Measurements from ENCODE around the gene SDK2. TPM values are rescaled to one million over a fixed set of nuclear protein-coding genes. Genes with fewer than 3 reads are reported as not detected.
"Not testable (repeated sequence)": the region's sequence is repeated elsewhere in the genome, so short reads cannot be mapped to it uniquely, and the experiment has no call there.

Gene SDK2
- polyA plus RNA-seq, 1 donor from 2014 or later: 3.3 TPM

DNA sequence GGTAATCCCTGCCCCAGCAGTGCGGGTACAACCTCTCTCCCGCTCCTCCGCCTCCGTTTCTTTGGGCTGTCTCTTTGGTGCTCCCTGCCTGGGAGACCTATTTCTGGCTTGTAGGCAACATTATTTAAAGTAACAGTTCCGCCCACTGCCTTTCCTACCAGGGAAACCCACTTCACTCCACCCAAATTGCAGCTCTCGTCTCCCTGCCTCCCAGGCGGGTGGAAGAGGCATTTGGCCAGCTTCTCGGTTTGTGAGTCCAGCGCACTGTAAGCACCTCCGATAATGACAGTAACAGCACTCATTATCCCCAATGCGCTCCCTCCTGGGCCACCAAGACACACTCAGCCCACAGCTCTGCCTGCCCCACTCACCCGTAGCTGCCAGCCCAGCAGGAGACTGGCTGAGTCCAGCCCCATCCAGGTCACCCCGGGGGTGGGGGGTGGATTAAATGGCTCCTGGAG, 167.3 kb downstream of the SDK2 start:
- peaks cover 3% of the 10 kb centered on the region for H3K27me3 Mint-ChIP-seq
- H3K27ac Mint-ChIP-seq: no peak overlapping the region
- peaks cover under 1 to 14% (median 7%) of the 10 kb centered on the region in 3 donors for H3K4me1 Mint-ChIP-seq
- peaks cover 0 to 3% (median 0%) of the 10 kb centered on the region in 3 donors for H3K9me3 Mint-ChIP-seq
- no peak overlapping the region for H3K4me3 Mint-ChIP-seq
- peaks cover 6% of the 10 kb centered on the region for H3K36me3 Mint-ChIP-seq

DNA sequence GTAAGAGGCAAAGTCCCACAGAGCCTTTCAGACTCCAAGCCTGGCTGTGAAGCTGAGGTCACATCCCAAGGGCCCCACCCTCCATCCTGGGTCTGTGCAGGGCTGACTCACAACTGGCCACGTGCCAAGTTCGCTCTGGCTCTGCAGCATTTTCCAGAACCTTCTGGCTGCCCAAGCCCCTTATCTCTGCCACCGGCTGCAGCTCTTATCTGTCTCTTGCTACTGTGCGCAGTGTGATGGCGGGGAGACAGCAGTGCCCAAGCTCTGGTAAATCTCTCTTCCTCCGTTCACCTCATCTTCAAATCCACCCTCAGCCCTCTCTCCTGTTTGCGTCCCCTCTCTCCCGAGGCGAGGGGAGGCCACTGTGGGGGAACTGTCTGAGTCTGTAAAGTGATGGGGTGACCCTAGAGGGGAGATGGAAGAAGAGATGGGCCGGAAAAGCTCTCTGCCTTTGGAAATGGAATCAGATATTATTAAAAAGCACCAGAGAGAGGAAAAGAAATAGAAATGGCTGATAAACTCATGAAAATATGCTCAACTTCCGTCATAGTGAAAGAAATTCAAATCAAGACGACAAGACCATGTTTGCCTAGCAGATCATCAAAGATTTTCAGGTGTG, 169.8 kb downstream of the SDK2 start:
- Mint-ChIP-seq H3K9me3 (peaks cover 0 to 3% (median 0%) of the 10 kb centered on the region in 3 donors), H3K4me1 (peaks cover 0 to 10% (median 2%) of the 10 kb centered on the region in 3 donors), H3K27ac (no peak overlapping the region), H3K36me3 (peaks cover 10% of the 10 kb centered on the region), H3K4me3 (no peak overlapping the region), H3K27me3 (peaks cover 3% of the 10 kb centered on the region)

DNA sequence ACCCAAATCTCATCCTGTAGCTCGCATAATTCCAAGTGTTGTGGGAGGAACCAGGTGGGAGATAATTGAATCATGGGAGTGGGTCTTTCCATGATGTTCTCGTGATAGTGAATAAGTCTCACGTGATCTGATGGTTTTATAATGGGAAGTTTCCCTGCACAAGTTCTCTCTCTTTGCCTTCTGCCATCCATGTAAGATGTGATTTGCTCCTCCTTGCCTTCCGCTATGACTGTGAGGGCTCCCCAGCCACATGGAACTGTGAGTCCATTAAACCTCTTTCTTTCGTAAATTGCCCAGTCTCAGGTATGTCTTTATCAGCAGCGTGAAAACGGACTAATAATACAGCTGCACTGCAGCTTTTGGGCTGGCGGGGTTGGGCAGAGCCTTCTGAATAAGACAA, 171.5 kb downstream of the SDK2 start:
- not testable (repeated sequence) for H3K4me3 Mint-ChIP-seq, H3K27me3 Mint-ChIP-seq, H3K9me3 Mint-ChIP-seq, H3K4me1 Mint-ChIP-seq
- peaks cover 11% of the 10 kb centered on the region for H3K36me3 Mint-ChIP-seq
- peak overlapping the region in 1 of 3 donors; percentile 65 for H3K27ac Mint-ChIP-seq

DNA sequence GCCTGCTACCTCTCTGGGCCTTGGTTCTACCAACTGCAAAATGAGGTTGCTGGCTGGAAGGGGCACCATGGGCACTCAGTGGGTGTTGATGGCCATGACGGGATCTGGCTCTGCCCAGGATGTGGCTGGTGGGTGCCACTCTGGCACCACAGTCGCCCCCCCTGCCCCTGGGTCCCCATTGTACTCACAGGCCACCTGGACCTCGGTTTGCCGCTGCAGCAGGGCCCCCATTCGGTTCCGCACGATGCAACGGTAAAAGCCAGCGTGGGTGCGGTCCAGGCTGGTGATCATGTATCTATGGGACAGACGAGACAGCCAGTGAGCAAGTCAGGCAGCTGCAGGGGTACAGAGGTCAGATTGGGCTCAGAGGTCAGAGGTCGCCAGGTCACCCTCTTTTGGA, 172.3 kb downstream of the SDK2 start:
- H3K4me3 Mint-ChIP-seq: no peak overlapping the region
- peaks cover 0 to 3% (median 0%) of the 10 kb centered on the region in 3 donors for H3K9me3 Mint-ChIP-seq
- H3K4me1 Mint-ChIP-seq: peaks cover 0 to 3% (median 3%) of the 10 kb centered on the region in 3 donors
- no peak overlapping the region for H3K27ac Mint-ChIP-seq
- no peaks in the 10 kb centered on the region for H3K27me3 Mint-ChIP-seq
- H3K36me3 Mint-ChIP-seq: peaks cover 11% of the 10 kb centered on the region

DNA sequence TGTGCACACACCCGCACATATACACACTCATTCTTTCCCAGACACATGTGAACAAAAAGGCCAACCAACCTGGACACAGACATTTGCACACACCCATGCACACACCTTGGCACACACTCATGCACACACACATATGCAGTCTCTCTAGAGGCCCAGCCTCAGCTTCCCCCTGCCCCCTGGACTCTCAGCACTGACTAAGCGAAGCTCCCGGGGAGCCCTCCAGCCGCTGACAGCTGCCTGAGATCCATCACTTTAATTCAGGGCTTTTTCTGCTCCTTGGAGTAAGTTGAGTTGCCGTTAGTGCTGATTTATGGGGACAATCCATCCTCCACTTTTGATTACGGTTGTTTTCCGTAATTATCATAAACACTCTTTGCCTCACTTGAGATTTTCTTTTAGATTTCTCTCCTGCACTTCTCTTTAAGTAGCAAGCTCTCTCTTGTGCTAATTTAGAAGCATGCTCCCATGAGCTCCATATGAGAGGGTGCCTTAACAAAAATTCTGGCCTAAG, 173.9 kb downstream of the SDK2 start:
- H3K9me3 Mint-ChIP-seq: peaks cover 0 to 3% (median 0%) of the 10 kb centered on the region in 3 donors
- no peaks in the 10 kb centered on the region for H3K27me3 Mint-ChIP-seq
- peak overlapping the region in 1 of 4 donors; percentile 3 for H3K4me3 Mint-ChIP-seq
- H3K36me3 Mint-ChIP-seq: peaks cover 11% of the 10 kb centered on the region
- no peak overlapping the region for H3K27ac Mint-ChIP-seq
- peaks cover 0 to 3% (median under 1%) of the 10 kb centered on the region in 3 donors for H3K4me1 Mint-ChIP-seq

DNA sequence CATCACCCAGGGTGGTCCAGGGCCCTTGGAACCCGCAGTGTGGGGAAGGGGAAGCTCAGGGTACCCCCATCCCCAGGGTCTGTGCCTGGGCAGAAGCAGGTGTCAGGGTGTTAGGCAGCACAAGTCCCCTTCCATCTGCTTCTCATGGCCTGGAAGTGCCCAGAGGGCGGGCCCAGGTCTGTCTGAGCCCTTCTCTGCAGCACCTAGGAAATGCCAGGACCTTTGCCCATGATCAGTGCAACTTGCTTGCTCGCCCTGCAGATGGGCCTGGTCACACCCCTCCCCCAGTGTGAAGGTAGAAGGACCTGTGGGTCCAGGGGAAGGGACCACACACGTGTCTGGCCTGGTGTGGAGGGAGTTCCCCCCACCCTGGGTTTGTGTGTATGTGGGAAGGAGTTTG, 174.9 kb downstream of the SDK2 start:
- Mint-ChIP-seq H3K27me3 (no peaks in the 10 kb centered on the region), H3K27ac (no peak overlapping the region), H3K9me3 (peaks cover 0 to 5% (median 3%) of the 10 kb centered on the region in 3 donors)

DNA sequence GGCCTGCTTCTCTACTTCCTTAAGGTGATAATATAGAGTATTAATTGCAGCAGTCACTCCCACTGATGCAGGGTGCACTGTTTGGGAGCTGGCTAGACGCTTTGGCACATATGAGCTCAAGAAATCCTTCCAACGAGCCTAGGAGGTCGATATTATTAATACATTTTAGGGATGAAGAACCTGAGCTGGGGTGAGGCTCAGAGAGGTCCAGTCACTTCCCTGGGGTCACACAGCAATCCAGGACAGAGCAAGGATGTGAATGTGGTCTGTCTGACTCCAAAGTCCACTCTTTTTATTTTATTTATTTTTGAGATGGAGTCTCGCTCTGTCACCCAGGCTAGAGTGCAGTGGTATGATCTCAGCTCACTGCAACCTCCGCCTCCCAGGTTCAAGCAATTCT, 176.0 kb downstream of the SDK2 start:
- Mint-ChIP-seq H3K27ac (peak overlapping the region in 1 of 3 donors; percentile 32), H3K4me1 (peaks cover 0 to 3% (median 0%) of the 10 kb centered on the region in 3 donors), H3K27me3 (no peaks in the 10 kb centered on the region), H3K36me3 (peaks cover 9% of the 10 kb centered on the region), H3K9me3 (peaks cover 0 to 5% (median 3%) of the 10 kb centered on the region in 3 donors), H3K4me3 (no peak overlapping the region)

More for the DNA sequence above, 174.9 kb downstream of the SDK2 start:
- Mint-ChIP-seq H3K4me3 (no peak overlapping the region), H3K4me1 (peaks cover 0 to 3% (median 0%) of the 10 kb centered on the region in 3 donors), H3K36me3 (peaks cover 9% of the 10 kb centered on the region)

DNA sequence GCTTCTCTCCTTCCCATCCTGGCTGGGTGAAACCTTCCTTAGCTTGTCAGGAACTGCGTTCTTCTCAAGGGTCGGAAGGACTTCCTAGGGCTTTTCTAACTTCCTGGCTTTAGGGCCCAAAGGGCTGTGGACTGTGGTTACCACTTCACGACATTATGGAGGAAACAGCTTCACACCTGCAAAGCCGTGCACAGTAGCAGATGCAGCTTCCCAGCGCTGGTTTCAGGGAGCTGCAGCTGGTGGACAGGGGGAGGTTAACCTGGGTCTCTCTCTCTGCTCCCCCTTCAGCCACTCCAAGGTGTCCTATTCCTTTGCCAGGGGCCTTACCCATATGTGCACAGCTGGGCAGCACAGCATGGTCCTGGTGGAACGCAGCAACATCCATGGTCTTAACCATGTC, 176.6 kb downstream of the SDK2 start:
- peak overlapping the region in 2 of 3 donors; percentile 32 to 43 for H3K27ac Mint-ChIP-seq
- H3K4me3 Mint-ChIP-seq: no peak overlapping the region
- no peaks in the 10 kb centered on the region for H3K27me3 Mint-ChIP-seq
- peaks cover 0 to 5% (median 0%) of the 10 kb centered on the region in 3 donors for H3K9me3 Mint-ChIP-seq
- H3K36me3 Mint-ChIP-seq: peaks cover 7% of the 10 kb centered on the region
- H3K4me1 Mint-ChIP-seq: peaks cover 0 to 2% (median 0%) of the 10 kb centered on the region in 3 donors

DNA sequence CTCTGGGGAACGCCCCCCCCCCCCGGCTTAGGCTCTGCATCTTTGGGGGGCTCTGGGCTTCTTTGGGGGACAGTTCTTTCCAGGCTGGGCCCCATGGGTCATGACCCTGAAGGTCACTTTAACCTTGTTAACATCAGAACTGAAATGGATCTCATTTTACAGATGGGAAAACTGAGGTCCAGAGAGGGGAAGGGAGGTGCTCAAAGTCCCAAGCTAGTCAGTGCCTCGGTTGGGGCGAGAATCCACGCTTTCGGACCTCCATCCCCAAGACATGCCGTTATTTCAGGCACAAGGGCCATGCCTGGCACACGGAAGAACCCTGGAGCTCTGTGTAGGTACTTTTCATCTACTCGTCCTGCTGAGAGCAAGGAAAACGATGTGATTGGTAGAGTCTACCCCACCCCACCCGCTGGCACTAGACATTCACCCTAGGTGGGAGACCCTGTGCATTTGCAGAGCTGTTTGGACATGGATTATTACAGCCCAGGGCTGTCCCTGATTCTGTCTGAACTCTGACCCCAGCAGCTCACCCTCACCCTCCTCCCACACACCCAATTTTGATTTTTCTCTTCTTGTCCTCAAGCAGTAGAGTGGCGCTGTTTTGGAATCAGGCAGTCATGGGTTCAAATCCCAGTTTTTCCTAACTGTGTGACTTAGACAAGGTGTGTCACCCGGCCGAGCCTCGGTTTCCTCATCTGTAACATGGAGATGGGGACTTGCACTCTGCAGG, 177.4 kb downstream of the SDK2 start:
- H3K4me1 Mint-ChIP-seq: peaks cover 0 to 1% (median 0%) of the 10 kb centered on the region in 3 donors
- H3K27me3 Mint-ChIP-seq: no peaks in the 10 kb centered on the region
- no peak overlapping the region for H3K4me3 Mint-ChIP-seq
- H3K27ac Mint-ChIP-seq: peak overlapping the region in 1 of 3 donors; percentile 43
- peaks cover 7% of the 10 kb centered on the region for H3K36me3 Mint-ChIP-seq
- H3K9me3 Mint-ChIP-seq: peaks cover 0 to 5% (median 0%) of the 10 kb centered on the region in 3 donors

DNA sequence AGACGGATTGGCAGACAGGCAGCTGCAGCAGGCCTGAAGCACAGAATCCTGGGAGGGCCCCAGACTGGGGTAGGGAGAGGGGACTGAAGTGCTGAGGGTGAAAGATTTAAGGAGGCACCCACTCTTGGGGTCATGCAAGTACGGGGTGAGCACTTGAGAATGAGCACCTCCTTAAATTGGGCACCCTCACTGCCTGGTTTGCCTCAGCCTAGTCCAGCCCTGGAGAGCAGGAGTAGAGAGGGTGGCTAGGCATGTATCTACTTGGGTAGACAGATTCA, 178.4 kb downstream of the SDK2 start:
- Mint-ChIP-seq H3K36me3 (peaks cover 5% of the 10 kb centered on the region), H3K9me3 (peaks cover 0 to 5% (median 0%) of the 10 kb centered on the region in 3 donors), H3K27me3 (no peaks in the 10 kb centered on the region), H3K4me3 (no peak overlapping the region), H3K27ac (no peak overlapping the region), H3K4me1 (peaks cover 0 to 1% (median 0%) of the 10 kb centered on the region in 3 donors)

DNA sequence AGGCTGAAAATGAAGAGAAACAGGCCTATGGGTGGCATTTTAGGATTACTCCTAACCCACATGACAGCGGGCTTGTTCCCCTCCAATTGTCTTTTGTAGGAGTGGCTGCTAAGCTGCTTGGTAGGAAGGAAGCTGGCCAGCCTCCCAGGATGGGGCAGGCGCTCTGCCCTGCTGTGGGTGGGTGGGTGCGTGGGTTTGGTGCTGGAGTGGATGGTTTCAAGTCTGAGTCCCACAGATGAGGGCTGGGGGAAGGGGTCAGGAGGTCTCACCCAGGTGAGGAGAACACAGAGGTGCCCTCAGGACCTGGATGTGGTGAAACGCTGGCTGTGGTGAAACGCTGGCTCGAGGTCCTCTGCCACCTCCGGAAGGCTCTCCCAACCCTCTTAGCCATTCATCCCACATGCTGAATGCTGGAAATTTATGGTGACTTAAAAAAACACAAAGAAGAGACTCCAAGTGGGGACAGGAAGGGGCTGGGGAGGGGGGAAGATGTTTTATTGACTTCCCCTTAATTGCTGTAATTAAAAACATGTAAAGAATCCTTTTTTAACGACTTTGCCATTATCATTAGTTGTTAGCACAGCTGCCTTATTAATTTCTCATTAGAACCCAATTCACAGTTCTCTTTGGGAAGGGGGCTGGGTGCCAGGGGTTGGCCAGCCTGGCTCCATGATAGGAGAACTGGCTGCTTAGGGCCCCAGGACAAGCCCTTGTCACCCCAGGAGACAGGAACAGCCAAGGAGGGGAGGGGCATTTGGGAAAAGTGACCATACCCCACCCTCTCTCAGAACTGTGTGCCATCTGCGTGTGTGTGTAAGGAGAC, 178.9 kb downstream of the SDK2 start:
- H3K27me3 Mint-ChIP-seq: no peaks in the 10 kb centered on the region
- no peak overlapping the region for H3K27ac Mint-ChIP-seq
- peaks cover 0 to 1% (median 0%) of the 10 kb centered on the region in 3 donors for H3K4me1 Mint-ChIP-seq
- H3K9me3 Mint-ChIP-seq: peaks cover 0 to 5% (median 0%) of the 10 kb centered on the region in 3 donors
- H3K4me3 Mint-ChIP-seq: no peak overlapping the region
- peaks cover 4% of the 10 kb centered on the region for H3K36me3 Mint-ChIP-seq

DNA sequence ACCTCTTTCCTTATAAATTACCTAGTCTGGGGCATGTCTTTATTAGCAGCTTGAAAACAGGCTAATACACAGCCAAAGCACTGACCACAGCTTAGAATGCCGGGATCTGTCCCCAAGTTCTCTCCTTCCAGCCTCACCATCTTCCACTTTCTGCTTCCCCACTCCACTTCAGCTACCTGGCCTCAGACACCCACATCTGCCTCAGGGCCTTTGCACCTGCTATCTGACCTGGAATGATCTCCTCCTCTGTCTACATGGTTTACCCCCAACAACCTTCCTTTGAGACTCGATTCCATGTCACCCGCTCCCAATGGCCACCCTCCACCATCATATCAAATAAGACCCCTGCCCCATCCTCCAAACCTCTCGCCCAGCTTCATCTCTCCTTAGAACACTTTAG, 179.8 kb downstream of the SDK2 start:
- H3K36me3 Mint-ChIP-seq: peaks cover 1% of the 10 kb centered on the region
- H3K9me3 Mint-ChIP-seq: peaks cover 0 to 5% (median 0%) of the 10 kb centered on the region in 3 donors
- H3K4me1 Mint-ChIP-seq: peaks cover 0 to 1% (median 0%) of the 10 kb centered on the region in 3 donors
- H3K27me3 Mint-ChIP-seq: no peaks in the 10 kb centered on the region
- H3K4me3 Mint-ChIP-seq: no peak overlapping the region
- H3K27ac Mint-ChIP-seq: no peak overlapping the region

DNA sequence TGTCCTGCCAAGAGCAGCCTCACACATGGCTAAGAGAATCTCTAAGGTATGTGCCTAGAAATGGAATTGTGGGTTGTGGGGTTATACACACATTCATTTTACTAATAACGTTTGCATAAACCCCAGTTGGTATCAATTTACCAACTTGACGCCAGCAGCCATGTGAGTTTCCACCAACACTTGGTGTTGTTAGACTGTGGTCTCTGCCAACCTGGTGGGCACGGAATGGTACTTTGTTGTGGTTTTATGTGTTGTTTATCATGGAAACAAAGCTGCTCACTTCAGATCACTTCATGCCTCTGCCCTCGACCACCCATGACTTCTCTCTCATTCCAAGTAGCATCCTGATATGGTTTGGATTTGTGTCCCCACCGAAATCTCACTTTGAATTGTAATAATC, 180.4 kb downstream of the SDK2 start:
- Mint-ChIP-seq H3K4me3 (no peak overlapping the region), H3K9me3 (peaks cover 0 to 5% (median 0%) of the 10 kb centered on the region in 3 donors), H3K4me1 (peaks cover 0 to 1% (median 0%) of the 10 kb centered on the region in 3 donors), H3K27ac (no peak overlapping the region), H3K27me3 (no peaks in the 10 kb centered on the region), H3K36me3 (no peaks in the 10 kb centered on the region)

DNA sequence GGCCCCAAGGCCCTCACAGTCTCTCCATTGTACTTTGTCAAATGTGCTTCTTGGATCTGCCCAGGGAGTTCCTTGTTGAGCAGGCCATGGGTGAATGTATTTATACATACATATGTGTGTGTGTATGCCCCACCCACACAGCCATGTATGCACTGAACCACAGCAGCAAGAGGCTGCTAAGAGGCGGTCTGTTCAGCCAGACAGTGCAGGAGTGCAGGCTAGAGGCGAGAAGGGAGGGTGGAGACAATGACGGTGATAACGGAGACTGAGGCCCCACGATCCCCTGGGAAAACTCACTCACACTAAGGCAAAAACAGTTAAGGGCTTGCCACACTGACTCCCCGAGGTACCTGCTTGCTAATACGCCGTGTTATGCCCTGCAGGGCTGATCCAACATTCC, 181.4 kb downstream of the SDK2 start:
- Mint-ChIP-seq H3K9me3 (peaks cover 0 to 5% (median 0%) of the 10 kb centered on the region in 3 donors), H3K36me3 (no peaks in the 10 kb centered on the region), H3K27me3 (no peaks in the 10 kb centered on the region), H3K27ac (no peak overlapping the region), H3K4me3 (no peak overlapping the region), H3K4me1 (no peaks in the 10 kb centered on the region)

DNA sequence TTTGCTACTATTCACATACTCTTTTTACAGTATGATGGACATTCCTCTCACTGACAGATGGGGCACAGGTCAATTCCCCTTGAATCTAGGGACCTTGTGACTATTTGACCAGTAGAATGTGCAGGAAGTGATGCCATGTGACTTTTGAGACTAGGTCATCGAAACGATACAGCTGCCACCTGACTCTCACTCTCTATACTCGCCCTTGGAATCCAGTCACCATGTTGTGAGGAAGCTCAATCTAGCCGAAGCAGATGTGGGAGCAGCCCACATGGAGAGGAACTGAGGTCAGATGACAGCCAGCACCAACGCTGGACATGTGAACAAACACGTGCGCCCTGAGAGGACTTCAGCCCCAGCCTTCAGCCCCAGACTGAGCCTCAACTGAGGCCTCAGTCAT, 184.3 kb downstream of the SDK2 start:
- H3K36me3 Mint-ChIP-seq: no peaks in the 10 kb centered on the region
- H3K27me3 Mint-ChIP-seq: no peaks in the 10 kb centered on the region
- no peak overlapping the region for H3K4me3 Mint-ChIP-seq
- no peaks in the 10 kb centered on the region for H3K4me1 Mint-ChIP-seq
- peaks cover 0 to 5% (median 0%) of the 10 kb centered on the region in 3 donors for H3K9me3 Mint-ChIP-seq
- H3K27ac Mint-ChIP-seq: no peak overlapping the region
